Measurements from ENCODE around the gene FAM135A. TPM values are rescaled to one million over a fixed set of nuclear protein-coding genes. Genes with fewer than 3 reads are reported as not detected.

The FAM135A gene
- total and polyA plus RNA-seq, 9 of the 15 experiments (the other 6 are each of a cell fraction or from before 2014, with no cell fraction given): 7.4 to 32.9 (median 19.2) TPM

DNA sequence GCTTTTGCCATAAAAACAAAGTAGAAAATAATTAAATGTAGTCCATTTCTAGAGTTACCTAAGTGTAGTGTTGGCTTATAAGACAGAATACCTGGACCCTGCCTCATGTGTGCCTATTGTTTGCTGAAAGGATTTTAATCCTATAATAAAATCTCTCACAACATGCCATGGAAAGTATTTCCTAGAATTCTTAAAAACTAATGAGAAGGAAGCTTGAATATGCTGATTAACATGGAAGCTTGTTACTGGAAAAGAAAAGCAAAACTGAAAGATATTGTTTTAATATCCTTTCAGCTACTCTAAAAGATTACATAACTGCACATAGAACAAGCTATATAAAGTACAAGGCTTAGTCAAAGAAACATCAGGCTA lies 18.0 kb upstream of the FAM135A start (continued):
- TF ChIP-seq ZNF146 (CRISPR knock-in tag; IDR thresholded peaks at IDR 0.05; ENCODE audit: unreplicated experiment) (no peak), ZC3H11A (IDR thresholded peaks at IDR 0.05; ENCODE audit: low read depth, low read length) (no peak), EP400 (IDR thresholded peaks at IDR 0.05) (no peak), ZNF23 (CRISPR knock-in tag; IDR thresholded peaks at IDR 0.05) (no peak), WHSC1 (IDR thresholded peaks at IDR 0.05; ENCODE audit: low read length) (no peak), SMARCB1 (IDR thresholded peaks at IDR 0.05; ENCODE audit: insufficient read length, low read depth) (no peak), ZNF311 (CRISPR knock-in tag; IDR thresholded peaks at IDR 0.05) (no peak), NFRKB (IDR thresholded peaks at IDR 0.05; ENCODE audit: low read depth) (no peak), XRCC5 (IDR thresholded peaks at IDR 0.05; ENCODE audit: low read depth, low read length) (no peak), POLR3A (IDR thresholded peaks at IDR 0.05; ENCODE audit: borderline replicate concordance, extremely low read depth, insufficient read depth, insufficient read length) (no peak), SRSF3 (IDR thresholded peaks at IDR 0.05; ENCODE audit: insufficient read depth, low read length) (no peak), SMC3 (conservative IDR thresholded peaks at IDR 0.05; ENCODE audit: insufficient read depth, low read depth, low read length) (no peak), KAT8 (IDR thresholded peaks at IDR 0.05; ENCODE audit: low read depth) (no peak), ZNF76 (CRISPR knock-in tag; IDR thresholded peaks at IDR 0.05; ENCODE audit: borderline replicate concordance) (no peak), NCOA4 (IDR thresholded peaks at IDR 0.05; ENCODE audit: partially characterized antibody) (no peak), SNAPC5 (CRISPR knock-in tag; IDR thresholded peaks at IDR 0.05) (no peak), GTF2A2 (tag; IDR thresholded peaks at IDR 0.05) (no peak)
- TF ChIP-seq, protein P1, sequence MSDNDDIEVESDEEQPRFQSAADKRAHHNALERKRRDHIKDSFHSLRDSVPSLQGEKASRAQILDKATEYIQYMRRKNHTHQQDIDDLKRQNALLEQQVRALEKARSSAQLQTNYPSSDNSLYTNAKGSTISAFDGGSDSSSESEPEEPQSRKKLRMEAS (CRISPR knock-in tag; IDR thresholded peaks at IDR 0.05): no peak
- TF ChIP-seq, protein P2, sequence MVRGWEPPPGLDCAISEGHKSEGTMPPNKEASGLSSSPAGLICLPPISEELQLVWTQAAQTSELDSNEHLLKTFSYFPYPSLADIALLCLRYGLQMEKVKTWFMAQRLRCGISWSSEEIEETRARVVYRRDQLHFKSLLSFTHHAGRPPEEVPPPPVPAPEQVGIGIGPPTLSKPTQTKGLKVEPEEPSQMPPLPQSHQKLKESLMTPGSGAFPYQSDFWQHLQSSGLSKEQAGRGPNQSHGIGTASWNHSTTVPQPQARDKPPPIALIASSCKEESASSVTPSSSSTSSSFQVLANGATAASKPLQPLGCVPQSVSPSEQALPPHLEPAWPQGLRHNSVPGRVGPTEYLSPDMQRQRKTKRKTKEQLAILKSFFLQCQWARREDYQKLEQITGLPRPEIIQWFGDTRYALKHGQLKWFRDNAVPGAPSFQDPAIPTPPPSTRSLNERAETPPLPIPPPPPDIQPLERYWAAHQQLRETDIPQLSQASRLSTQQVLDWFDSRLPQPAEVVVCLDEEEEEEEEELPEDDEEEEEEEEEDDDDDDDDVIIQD (CRISPR knock-in tag; IDR thresholded peaks at IDR 0.05): no peak
- TF ChIP-seq, protein P3, sequence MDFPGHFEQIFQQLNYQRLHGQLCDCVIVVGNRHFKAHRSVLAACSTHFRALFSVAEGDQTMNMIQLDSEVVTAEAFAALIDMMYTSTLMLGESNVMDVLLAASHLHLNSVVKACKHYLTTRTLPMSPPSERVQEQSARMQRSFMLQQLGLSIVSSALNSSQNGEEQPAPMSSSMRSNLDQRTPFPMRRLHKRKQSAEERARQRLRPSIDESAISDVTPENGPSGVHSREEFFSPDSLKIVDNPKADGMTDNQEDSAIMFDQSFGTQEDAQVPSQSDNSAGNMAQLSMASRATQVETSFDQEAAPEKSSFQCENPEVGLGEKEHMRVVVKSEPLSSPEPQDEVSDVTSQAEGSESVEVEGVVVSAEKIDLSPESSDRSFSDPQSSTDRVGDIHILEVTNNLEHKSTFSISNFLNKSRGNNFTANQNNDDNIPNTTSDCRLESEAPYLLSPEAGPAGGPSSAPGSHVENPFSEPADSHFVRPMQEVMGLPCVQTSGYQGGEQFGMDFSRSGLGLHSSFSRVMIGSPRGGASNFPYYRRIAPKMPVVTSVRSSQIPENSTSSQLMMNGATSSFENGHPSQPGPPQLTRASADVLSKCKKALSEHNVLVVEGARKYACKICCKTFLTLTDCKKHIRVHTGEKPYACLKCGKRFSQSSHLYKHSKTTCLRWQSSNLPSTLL (IDR thresholded peaks at IDR 0.05): no peak
